H1 (cell line): ENCODE data around the gene ANKRD13B. TPM values are rescaled to one million over a fixed set of nuclear protein-coding genes. Genes with fewer than 3 reads are reported as not detected.

ENCODE experiments used
- RXRA ChIP-seq: IDR thresholded peaks from 2 replicates; pipeline ENCODE4 v1.6.1; 2011; ENCODE audit warnings: low read depth, mild to moderate bottlenecking, low read length, moderate library complexity; ENCODE audit not compliant: insufficient read depth
- SP4 ChIP-seq: IDR thresholded peaks from 2 replicates; pipeline ENCODE4 v1.6.1; 2012; ENCODE audit warnings: low read length, inconsistent platforms
- polyA plus RNA-seq, 7 experiments: library from polyadenylated mRNA; depleted of rRNA in 3 of 7; stranded (reverse) in 5 of 7; unstranded in 2 of 7; fragments of >200 nt in 5 of 7; fragments of 200-250 nt in 2 of 7; gene quantifications; 1 replicate in 5 of 7; 2 replicates in 1 of 7; 4 replicates in 1 of 7; pipeline versions ENCODE4 v1.2.1 to v1.2.3, GENCODE V29; 2011 to 2013; ENCODE audit warnings: missing spikeins in 2 of 7, mixed read lengths in 2 of 7
- total RNA-seq: library from RNA; stranded (reverse); fragmentation: NEBNext Ultra II Directional; extraction: Animal tissue kit (Norgen Biotek cat#: 25700); gene quantifications from 2 replicates; pipeline ENCODE4 v1.2.1, GENCODE V29; 2021

Gene ANKRD13B
- total and polyA plus RNA-seq, 2 of the 8 experiments (the other 6 are each of a cell fraction or from before 2014, with no cell fraction given): 16.4 to 48.5 TPM

DNA sequence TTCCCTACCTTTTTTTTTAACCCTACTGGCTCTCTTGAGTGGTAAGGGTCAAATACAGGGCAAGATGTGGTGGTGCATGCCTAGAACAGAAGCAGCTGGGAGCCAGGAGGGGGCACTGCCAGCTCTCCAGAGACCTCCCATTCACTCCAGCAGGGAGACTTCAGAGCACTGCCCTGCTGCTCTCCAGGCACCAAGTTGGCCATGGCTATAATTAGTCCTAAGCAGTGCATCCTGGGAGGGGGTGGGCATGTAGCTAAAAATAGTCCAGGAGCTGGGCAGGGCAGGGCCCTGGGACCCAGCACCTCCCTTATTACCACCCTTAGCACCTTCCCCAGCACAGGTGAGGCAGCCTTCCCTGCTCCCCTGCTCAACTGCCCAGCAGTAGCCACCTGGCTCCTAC lies 26.3 kb downstream of the ANKRD13B start (continued):
- peak; percentile 69; the same call in 1 of the 2 replicates for TF ChIP-seq RXRA
- TF ChIP-seq SP4: no peak
- TF ChIP-seq, all 59 proteins: peak for 3
